ENCODE measurements around the gene MGLL. TPM values are rescaled to one million over a fixed set of nuclear protein-coding genes. Genes with fewer than 3 reads are reported as not detected.

MGLL gene
- total RNA-seq, 4 donors from 2014 or later = 37.9 to 54.3 (median 45.2) TPM

DNA sequence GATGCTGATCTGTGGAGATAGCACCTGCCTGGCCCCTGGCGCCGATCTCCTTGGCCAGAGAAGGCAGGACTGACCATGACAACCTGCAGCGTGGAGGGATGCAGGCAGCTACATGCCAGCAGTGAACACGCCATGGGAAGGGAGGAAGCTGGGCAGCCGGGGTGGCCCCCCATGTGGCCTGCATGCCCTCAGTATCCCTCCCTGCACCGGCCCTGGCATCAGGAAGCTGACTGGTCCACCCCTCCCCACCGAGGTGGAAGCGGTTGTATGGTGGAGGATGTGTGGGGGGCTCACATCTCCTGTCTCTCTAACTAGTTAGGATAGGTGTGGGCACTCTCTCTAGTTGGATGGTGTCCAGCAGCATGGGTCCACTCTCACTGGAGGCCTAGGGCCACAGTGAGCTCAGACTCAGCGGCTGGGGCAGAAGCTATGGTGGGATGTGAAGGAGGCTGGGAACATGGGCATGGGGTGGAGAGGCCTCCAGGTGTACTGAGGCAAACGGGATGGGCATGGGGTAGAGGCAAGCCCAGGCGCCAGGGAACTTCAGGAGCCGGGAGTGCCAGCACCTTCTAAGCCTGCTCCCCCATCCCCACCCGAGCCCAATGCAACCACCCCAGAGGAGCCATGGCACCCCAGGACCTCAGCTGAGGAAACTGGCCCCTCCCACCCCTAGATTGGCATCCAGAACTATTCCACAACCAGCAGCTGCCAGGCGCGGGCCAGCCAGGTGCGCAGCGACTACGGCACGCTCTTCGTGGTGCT is 151.4 kb downstream of the MGLL start:
- 96% methylated on average over 8 of the region's 20 CpGs for WGBS
- TF ChIP-seq, protein P1, sequence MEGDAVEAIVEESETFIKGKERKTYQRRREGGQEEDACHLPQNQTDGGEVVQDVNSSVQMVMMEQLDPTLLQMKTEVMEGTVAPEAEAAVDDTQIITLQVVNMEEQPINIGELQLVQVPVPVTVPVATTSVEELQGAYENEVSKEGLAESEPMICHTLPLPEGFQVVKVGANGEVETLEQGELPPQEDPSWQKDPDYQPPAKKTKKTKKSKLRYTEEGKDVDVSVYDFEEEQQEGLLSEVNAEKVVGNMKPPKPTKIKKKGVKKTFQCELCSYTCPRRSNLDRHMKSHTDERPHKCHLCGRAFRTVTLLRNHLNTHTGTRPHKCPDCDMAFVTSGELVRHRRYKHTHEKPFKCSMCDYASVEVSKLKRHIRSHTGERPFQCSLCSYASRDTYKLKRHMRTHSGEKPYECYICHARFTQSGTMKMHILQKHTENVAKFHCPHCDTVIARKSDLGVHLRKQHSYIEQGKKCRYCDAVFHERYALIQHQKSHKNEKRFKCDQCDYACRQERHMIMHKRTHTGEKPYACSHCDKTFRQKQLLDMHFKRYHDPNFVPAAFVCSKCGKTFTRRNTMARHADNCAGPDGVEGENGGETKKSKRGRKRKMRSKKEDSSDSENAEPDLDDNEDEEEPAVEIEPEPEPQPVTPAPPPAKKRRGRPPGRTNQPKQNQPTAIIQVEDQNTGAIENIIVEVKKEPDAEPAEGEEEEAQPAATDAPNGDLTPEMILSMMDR (IDR thresholded peaks at IDR 0.05) = no peak
- Histone ChIP-seq H3K4me1 (peaks cover 36% of the 10 kb centered on the region), H3K36me3 (peaks cover 5% of the 10 kb centered on the region), H3K27ac (no peak overlapping the region), H3K9me3 (no peaks in the 10 kb centered on the region), H3K27me3 (no peaks in the 10 kb centered on the region), H3K4me3 (no peak overlapping the region)
- DNase-seq (ENCODE audit: low spot score in 2 of 2) = peak; percentile 59 to 73

DNA sequence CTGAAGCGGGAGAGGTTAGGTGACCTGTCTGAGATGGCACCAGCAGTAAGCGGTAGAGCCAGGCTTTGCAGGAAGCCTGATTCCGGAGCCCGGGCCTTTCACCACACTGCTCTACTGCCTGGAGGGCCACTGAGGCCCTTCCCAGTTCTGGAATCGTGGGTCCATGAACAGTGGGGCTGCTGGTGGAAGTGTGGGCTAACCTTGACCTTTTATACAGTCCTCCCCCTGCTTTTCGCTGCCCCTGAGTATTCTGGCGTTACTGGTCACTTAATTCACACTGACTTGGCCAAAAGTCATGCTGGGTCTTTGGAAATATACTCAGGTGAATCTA is 152.1 kb downstream of the MGLL start:
- Histone ChIP-seq H3K27ac (no peak overlapping the region), H3K4me1 (peaks cover 29% of the 10 kb centered on the region), H3K9me3 (no peaks in the 10 kb centered on the region), H3K27me3 (no peaks in the 10 kb centered on the region), H3K36me3 (no peaks in the 10 kb centered on the region), H3K4me3 (no peak overlapping the region)
- WGBS = 98% methylated on average over 7 of the region's 7 CpGs
- TF ChIP-seq POLR2AphosphoS5 (IDR thresholded peaks at IDR 0.05) = no peak
- TF ChIP-seq, protein P1 (IDR thresholded peaks at IDR 0.05) = no peak
- TF ChIP-seq POLR2A (IDR thresholded peaks at IDR 0.05) = no peak
- DNase-seq (ENCODE audit: low spot score in 2 of 2) = peak in 1 of 2 donors; percentile 67

DNA sequence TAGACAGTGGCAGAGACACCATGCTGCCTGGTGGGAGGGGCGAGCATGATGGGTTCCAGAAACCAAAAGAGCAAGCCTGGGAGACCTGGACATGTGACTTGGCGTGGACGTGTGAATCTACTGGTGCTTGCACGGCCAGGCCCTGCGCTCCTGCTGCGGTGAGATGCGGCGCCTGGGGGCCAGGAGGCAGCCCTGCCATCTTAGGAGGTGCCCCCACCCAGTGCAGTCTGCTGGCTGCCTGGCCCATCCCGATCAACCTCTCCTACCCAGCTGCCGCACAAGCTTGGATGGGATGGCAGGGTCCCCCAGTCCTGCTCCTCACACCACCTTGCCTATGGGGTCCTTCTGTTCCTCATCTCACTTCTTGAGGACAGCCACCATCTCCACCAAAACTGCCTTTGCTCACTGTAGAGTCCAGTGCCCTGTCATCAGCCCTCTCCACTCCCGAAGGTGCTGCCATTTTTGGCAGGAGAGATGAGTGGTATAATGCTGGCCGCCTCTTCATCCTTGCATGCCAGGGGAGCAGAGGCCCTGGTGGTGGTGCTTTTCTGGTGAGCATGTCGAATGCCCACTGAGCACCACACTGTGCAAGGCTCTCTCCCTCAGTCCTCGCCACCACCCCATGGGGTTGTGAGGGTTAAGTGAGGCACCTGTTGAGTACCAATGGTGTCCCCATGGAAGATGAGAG is 152.6 kb downstream of the MGLL start:
- Histone ChIP-seq H3K4me3 (no peak overlapping the region), H3K36me3 (no peaks in the 10 kb centered on the region), H3K9me3 (no peaks in the 10 kb centered on the region), H3K27ac (no peak overlapping the region), H3K4me1 (peaks cover 27% of the 10 kb centered on the region), H3K27me3 (no peaks in the 10 kb centered on the region)
- peak; percentile 52 to 54 for DNase-seq (ENCODE audit: low spot score in 2 of 2)
- WGBS = 86% methylated on average over 12 of the region's 14 CpGs
- TF ChIP-seq POLR2AphosphoS5 (IDR thresholded peaks at IDR 0.05) (no peak), POLR2A (IDR thresholded peaks at IDR 0.05) (no peak)

DNA sequence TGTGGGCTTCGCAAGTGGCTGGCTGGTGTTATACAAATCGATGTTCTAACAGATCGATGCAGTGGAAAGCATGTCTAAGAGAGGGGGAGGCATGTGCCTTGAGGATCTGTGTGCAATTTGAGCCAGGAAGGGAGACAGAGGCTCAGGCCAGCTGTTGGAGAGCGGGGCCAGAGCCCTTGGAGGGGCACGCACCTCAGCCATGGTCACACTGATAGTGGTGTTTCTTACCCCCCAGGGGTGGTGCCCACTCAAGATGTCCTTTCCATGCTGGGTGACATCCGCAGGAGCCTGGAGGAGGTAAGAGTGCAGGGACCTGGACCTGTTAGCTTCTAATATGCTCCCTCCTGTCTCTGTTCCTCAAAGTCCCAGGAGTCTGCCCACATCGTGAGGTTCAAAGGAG is 153.4 kb downstream of the MGLL start:
- peak in 1 of 2 donors; percentile 13 for DNase-seq (ENCODE audit: low spot score in 2 of 2)

DNA sequence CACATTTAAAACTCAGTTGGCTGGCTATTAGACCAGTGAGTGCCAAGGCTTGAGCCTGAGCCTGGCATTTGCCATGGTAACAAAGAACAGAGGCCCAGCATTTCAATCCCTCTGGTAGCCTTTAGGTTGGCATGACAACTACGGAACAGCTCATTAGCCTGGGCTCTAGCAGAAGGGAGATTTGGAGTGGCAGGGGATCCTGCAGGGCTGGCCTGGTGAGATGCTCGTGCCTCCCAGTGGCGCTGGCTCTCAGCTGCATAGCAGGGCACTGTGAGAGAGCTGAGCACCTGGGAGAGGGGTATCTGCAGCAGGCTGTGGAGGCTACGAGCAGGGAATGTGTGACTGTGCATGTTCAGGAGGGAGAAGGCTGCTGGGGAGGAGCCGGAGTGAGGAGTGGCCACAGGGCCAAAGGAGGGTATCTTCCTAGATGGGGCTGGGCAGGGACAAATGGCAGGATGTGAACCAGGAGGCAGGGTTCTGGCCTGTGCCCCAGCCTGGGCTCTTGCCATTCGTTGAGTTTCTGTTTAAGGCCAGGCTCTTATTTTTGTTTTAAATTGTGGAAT is 155.1 kb downstream of the MGLL start:
- WGBS = 78% methylated on average over 6 of the region's 6 CpGs
- Histone ChIP-seq H3K27ac (no peak overlapping the region), H3K4me1 (peaks cover 9% of the 10 kb centered on the region), H3K9me3 (no peaks in the 10 kb centered on the region), H3K4me3 (no peak overlapping the region), H3K27me3 (no peaks in the 10 kb centered on the region), H3K36me3 (no peaks in the 10 kb centered on the region)
- TF ChIP-seq POLR2AphosphoS5 (IDR thresholded peaks at IDR 0.05) (no peak), POLR2A (IDR thresholded peaks at IDR 0.05) (no peak), EP300 (IDR thresholded peaks at IDR 0.05) (no peak)
- TF ChIP-seq, protein P1 (IDR thresholded peaks at IDR 0.05) = no peak
- DNase-seq (ENCODE audit: low spot score in 2 of 2) = peak in 1 of 2 donors; percentile 59

More for the DNA sequence above, 153.4 kb downstream of the MGLL start:
- Histone ChIP-seq H3K4me1 (peaks cover 19% of the 10 kb centered on the region), H3K27me3 (no peaks in the 10 kb centered on the region), H3K4me3 (no peak overlapping the region), H3K36me3 (no peaks in the 10 kb centered on the region), H3K9me3 (no peaks in the 10 kb centered on the region), H3K27ac (no peak overlapping the region)
- 93% methylated on average over 4 of the region's 7 CpGs for WGBS
- TF ChIP-seq, protein P1 (IDR thresholded peaks at IDR 0.05) = no peak
- TF ChIP-seq EP300 (IDR thresholded peaks at IDR 0.05) (no peak), POLR2A (IDR thresholded peaks at IDR 0.05) (no peak), POLR2AphosphoS5 (IDR thresholded peaks at IDR 0.05) (no peak)

All from suprapubic skin (tissue), 4 donors.